Stimulated activated CD8-positive, alpha-beta memory T cell treated with anti-CD3 and anti-CD28 coated beads, Interleukin-4, amount 100 ng/mL, for 24 hours (primary cell): ENCODE data around the gene HECTD4.
"Not testable (repeated sequence)": the region's sequence is repeated elsewhere in the genome, so short reads cannot be mapped to it uniquely, and the experiment has no call there.

ENCODE experiments used
- DNase-seq: peaks from one replicate; pipeline ENCODE4 v3.0.0-alpha.2; 2020; ENCODE audit warnings: low read depth

Gene HECTD4

GRCh38 chr12:112116232-112117060 lies 265.8 kb downstream of the HECTD4 start:
- DNase-seq: no peak

- no peak for DNase-seq
These were observed 266.8 kb downstream of the HECTD4 start for GRCh38 chr12:112115259-112116045.

- no peak for DNase-seq
These were observed 269.7 kb downstream of the HECTD4 start for GRCh38 chr12:112112409-112113133.

- DNase-seq: no peak
These were observed 270.3 kb downstream of the HECTD4 start for GRCh38 chr12:112111931-112112330.

- not testable (repeated sequence) for DNase-seq
These were observed 271.2 kb downstream of the HECTD4 start for GRCh38 chr12:112110787-112111662.
